SK-N-DZ (cell line): ENCODE data around the gene EFS. TPM values are rescaled to one million over a fixed set of nuclear protein-coding genes. Genes with fewer than 3 reads are reported as not detected.
"Not testable (repeated sequence)": the region's sequence is repeated elsewhere in the genome, so short reads cannot be mapped to it uniquely, and the experiment has no call there.

Experiments used
- DNase-seq: peaks from one replicate; pipeline ENCODE4 v3.0.0-alpha.2; 2015; ENCODE audit warnings: low spot score
- polyA plus RNA-seq, 2 experiments: library from polyadenylated mRNA; depleted of rRNA; stranded (reverse); fragments of >200 nt; gene quantifications; 2 replicates each; pipeline ENCODE4 v1.2.3, GENCODE V29; 2014

EFS gene
- polyA plus RNA-seq (2014; cell fraction: cytosol; rRNA removed): 9.5 and 11.2 TPM in 2 replicates
- polyA plus RNA-seq (2014; cell fraction: nucleus; rRNA removed): 17.6 and 27.7 TPM in 2 replicates

GRCh38 chr14:23365036-23365731 is at the start of gene EFS:
Gene EFS (minus strand): TSS chr14:23365172. CDS start chr14:23365025, 147 bp downstream.
- no peak for DNase-seq

DNA sequence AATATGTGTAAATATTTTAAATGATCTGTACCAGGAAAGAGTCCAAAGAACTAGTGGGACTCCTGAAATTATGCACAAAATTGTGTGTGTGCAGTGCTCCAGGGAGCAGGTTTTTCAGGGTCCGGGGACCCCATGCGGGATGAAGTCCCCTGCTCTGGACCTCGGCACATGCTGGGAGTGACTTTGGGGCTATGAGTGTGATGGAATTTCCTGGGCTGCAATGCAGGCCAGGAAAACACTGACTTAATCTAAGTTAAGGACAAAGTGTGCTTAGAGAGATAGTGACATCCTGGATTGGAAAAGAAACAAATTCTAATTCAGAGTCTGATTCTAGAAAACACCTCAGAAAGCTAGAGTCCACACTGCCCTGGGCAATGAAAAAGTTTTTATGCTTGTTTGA is 49.3 kb upstream of the EFS start:
- DNase-seq: no peak

GRCh38 chr14:23413681-23414080 is 48.7 kb upstream of the EFS start:
- DNase-seq: no peak

GRCh38 chr14:23411563-23412525 is 46.9 kb upstream of the EFS start:
- no peak for DNase-seq

DNA sequence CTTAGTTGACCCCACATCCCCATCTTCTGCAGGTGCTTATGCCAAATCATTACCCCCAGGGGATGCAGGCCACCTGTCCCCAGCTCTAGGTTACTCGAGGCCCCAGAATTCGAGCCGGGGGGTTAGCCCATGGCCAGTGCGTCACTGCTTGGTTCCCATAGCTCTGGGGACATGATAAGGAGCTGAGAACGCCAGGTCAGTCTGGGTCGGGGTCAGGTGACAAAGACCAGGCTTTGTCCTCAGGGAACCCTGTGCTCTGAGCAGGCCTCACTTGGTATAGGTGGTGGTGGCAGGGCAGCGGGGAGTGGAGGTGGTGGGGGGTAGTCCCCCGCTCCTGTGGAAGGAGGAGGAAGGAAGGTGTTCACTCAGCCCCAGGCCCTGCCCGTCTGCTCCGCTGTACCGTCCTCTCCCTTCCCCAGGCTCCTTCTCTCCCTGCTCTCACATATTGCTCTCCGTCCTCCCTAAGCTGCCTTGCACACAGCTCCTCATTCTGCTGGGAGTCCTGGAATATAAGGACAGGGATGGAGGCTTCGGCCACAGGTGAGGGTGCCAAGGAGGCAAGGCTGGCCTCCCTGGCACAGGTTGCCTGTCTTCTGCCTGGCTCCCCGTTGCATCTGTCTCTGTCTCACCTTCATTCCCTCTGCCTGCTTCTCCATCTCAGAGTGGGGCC is 45.1 kb upstream of the EFS start:
- DNase-seq: no peak

DNA sequence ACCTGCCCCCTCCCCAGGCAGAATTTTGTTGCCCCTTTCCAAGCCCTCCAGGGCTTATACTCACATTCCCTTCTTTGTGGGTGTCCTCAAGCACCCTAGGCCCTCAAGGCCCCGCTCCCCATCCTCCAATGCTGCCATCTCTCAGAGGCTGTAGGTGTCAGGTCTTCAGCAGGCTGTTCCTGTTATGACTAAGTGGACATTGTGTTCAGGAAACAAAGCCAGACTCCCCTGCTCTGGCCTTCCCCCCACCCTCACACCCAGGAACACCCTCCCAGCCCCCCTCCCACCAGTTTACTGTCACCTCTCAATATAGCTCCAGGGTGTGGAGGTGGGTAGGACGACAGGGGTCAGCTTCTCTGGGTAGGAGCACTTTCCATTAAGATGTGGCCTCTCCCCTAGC is 44.5 kb upstream of the EFS start:
- no peak for DNase-seq

DNA sequence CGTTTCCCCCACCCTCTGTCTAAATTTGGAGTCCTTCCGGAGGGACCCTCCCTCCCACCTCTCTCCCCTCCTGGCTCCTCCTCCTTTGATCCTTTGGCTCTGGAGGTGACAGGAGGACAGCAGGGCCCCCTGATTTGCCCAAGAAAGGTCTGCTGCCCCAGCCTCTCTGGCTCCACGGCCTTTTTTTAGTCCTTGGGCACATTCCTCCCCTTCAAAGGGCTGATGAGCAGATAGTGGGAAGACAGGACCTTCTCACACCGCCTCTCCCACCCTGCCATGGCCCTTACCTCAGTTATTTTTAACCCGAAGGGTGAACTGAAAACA is 43.3 kb upstream of the EFS start:
- DNase-seq: no peak

GRCh38 chr14:23407516-23408306 is 42.7 kb upstream of the EFS start, which contains the start of gene MYH6:
Gene MYH6 (minus strand): TSS chr14:23408273. CDS start chr14:23407223, 1,050 bp downstream.
- no peak for DNase-seq

GRCh38 chr14:23406725-23407355 is 41.9 kb upstream of the EFS start:
- DNase-seq: no peak

DNA sequence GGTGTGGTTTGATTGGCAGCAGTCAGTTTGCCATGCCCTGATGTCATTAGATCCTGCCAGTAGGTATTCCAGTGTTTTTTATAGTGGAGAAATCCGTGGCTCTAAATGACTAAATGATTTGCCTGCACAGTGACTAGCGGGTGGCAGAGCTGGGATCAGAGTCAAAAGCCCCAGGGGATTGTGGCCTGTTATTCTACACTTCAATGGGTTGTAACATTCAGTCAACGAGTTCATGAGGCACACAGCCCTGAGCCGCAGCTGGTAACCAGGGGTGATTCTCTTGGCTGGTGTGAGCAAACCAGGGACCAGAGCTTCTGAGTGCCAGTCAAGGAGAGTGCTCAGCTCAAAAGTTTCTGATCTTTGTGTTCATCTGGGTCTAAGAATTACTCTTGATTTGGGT is 41.3 kb upstream of the EFS start:
- DNase-seq: no peak

DNA sequence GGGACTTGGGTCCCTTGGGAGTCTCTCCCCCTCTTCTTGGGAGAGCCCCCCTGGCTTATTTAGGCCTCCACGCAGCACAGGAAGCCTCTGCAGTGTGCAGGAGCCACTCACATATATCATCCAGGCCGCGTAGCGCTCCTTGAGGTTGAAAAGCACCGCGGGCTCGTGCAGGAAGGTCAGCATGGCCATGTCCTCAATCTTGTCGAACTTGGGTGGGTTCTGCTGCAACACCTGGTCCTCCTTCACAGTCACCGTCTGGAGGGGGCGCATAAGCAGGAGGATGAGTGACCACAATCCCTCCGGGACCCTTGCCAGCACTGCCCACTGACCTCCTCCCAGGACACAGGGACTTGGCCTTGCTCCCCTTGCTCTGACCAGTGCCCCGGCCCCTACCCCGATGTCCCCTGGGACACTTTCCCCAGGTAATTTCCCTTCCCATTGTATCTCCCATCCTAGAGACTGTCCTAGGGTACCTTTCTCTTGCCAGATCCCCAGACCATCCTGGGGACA is 40.6 kb upstream of the EFS start:
- no peak for DNase-seq

DNA sequence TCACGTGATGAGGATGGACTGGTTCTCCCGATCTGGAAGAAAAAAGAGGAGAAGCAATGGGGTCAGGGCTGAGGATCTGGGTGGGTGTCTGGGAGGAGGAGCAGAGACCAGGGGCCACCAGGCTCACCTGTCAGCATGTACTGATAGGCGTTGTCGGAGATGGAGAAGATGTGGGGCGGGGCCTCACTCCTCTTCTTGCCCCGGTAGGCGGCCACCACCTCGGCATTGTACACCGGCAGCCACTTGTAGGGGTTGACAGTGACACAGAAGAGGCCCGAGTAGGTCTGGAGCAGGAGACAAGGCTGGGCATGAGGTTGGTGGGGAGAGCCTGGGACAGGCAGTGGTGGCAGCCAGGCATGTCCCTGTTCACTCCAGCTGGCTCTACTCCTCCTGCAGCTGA is 40.1 kb upstream of the EFS start:
- DNase-seq: no peak

DNA sequence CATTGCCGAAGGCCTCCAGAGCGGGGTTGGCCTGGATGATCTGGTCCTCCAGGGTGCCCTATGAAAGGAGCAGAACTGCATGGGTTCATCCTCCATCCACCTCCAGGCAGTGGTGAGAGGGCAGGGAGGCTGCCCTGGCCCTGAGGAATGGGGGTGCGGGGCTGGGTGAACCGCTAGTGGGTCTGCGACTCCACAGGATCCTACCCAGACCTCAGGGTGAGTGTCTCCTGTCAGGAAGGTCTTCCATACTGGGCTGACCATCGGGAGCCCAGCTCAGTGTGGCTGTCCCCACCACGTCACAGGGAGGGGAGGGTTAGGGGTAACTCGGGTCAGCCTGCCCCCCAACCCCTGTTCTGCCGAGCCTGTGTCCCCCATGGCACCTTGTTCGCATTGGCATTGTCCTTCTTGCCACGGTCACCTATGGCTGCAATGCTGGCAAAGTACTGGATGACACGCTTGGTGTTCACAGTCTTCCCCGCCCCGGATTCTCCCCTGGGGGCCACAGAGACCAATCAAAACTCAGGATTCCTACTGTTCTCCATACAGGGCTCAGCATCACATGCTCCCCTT is 39.4 kb upstream of the EFS start:
- DNase-seq: no peak

GRCh38 chr14:23403908-23404307 is 38.9 kb upstream of the EFS start:
- DNase-seq: no peak

GRCh38 chr14:23403139-23403438 is 38.1 kb upstream of the EFS start:
- no peak for DNase-seq

DNA sequence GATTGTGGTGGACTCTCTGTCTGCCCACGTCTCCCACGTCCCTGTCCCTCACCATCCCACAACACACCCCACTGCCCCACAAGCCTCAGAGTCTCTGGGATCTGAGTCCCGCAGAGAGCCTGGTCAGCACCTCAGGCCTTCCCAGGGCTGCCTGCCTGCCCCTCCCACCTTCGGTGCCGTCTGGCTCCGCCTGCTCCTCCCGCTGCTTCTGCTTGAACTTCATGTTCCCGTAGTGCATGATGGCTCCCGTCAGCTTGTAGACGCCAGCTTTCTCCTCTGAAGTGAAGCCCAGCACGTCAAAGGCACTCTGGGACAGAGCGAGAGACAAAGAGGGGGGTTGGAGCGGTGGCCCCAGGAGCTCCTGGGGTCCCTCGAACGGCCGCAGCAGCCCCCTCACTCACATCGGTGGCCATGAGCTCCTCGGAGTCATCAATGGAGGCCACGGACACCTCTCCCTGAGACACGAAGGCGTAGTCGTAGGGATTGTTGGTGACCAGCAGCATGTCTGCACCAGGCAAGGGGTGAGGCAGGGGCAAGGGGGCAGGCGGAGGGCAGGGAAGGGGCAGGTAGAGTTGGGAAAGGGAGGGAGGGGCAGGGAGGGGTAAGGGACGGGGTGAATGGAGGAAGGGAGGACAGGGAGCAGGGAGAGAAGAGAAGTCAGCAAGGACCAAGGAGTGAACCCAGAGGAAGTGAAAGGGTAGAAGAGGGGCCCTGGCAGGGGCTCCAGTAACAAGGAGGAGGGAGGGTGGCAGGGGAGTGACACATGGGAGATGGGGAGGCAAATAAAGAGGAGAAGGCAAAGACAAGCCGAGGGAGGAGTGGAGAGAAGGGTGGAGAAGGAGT is 37.5 kb upstream of the EFS start:
- no peak for DNase-seq

DNA sequence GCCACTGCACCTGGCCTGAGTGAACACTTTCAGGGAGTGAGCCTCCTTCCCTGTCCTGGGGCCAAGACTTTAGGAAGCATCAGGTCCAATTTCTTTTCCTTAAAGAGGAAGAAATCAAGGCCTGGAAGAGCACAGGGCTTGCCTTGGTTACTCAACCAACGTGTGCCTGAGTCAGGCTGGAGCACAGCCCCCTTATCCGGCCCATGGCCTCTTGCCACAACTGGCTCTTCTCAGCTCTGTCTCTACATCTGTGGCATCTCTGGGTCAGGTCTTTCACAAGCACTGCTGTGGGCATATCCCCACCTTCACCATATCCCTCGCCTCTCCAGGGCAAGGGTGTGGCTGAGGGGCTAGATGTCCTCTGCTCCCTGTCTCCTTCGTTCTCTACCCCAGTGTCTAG is 36.3 kb upstream of the EFS start:
- no peak for DNase-seq

- not testable (repeated sequence) for DNase-seq
Observed at GRCh38 chr14:23400496-23401149, 35.7 kb upstream of the EFS start.

DNA sequence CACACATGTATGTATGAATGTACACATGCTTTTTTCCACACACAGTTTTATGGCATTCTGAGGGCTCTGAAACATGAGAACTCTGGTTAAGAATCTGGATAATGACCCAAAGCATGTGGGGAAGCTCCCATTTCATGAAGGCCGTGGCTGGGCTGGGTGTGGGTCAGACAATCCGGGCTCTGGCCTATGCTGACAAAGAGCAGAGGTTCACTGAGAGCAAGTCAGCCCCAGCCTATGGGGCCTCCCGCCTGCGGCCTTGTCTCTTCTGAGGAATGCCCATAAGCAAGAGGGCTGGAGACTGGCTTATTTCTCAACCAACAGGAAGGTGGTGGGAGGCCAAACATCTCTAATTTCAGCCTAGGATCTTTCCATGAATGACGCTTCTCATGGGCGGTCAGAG is 34.6 kb upstream of the EFS start:
- DNase-seq: no peak
